ENCODE measurements around the gene MAPKAP1.

The MAPKAP1 gene

GRCh38 chr9:125681657-125682056, 25.4 kb downstream of the MAPKAP1 start:
- no peak for ATAC-seq (ENCODE audit: insufficient read depth, low read depth)
- H2AFZ ChIP-seq (ENCODE audit: low read depth, low read length): no peak overlapping the region
- H3K4me2 ChIP-seq (ENCODE audit: insufficient read depth, low read length): no peak overlapping the region
- H3K9me3 ChIP-seq (ENCODE audit: insufficient read depth, low read length, severe bottlenecking): no peaks in the 10 kb centered on the region
- H3K9ac ChIP-seq (ENCODE audit: low read depth, low read length): no peak overlapping the region
- no peaks in the 10 kb centered on the region for H3K4me1 ChIP-seq (ENCODE audit: insufficient read depth, low read length)
- H3K79me2 ChIP-seq (ENCODE audit: insufficient read depth, low read length): peaks cover 45% of the 10 kb centered on the region
- no peak overlapping the region for H3K4me3 ChIP-seq (ENCODE audit: low read depth in 1 of 2, low read length in 2 of 2)
- H3K27ac ChIP-seq (ENCODE audit: low read length): no peak overlapping the region
- no peaks in the 10 kb centered on the region for H3K27me3 ChIP-seq (ENCODE audit: insufficient read depth, low read length, poor library complexity)
- H3K36me3 ChIP-seq (ENCODE audit: insufficient read depth, low read length): peaks cover 4% of the 10 kb centered on the region; the same call in 1 of the 2 replicates
- peaks cover 7% of the 10 kb centered on the region; the same call in 1 of the 2 replicates for H4K20me1 ChIP-seq (ENCODE audit: insufficient read depth, low read length)
- no peak for TF ChIP-seq CTCF (IDR thresholded peaks at IDR 0.05; ENCODE audit: borderline replicate concordance, extremely low read depth, low read length, poor library complexity, severe bottlenecking)
- no peak for DNase-seq

- H3K27me3 ChIP-seq (ENCODE audit: insufficient read depth, low read length, poor library complexity): no peaks in the 10 kb centered on the region
- H2AFZ ChIP-seq (ENCODE audit: low read depth, low read length): no peak overlapping the region
- peaks cover 4% of the 10 kb centered on the region; the same call in 1 of the 2 replicates for H3K36me3 ChIP-seq (ENCODE audit: insufficient read depth, low read length)
- DNase-seq (no peak), ATAC-seq (ENCODE audit: insufficient read depth, low read depth) (no peak)
- no peaks in the 10 kb centered on the region for H3K4me1 ChIP-seq (ENCODE audit: insufficient read depth, low read length)
- TF ChIP-seq EZH2 (IDR thresholded peaks at IDR 0.05; ENCODE audit: borderline replicate concordance, low read depth, low read length, severe bottlenecking) (no peak), CTCF (IDR thresholded peaks at IDR 0.05; ENCODE audit: borderline replicate concordance, extremely low read depth, low read length, poor library complexity, severe bottlenecking) (no peak)
- H3K4me2 ChIP-seq (ENCODE audit: insufficient read depth, low read length): no peak overlapping the region
- no peaks in the 10 kb centered on the region for H3K9me3 ChIP-seq (ENCODE audit: insufficient read depth, low read length, severe bottlenecking)
- H3K27ac ChIP-seq (ENCODE audit: low read length): no peak overlapping the region
- peaks cover 46% of the 10 kb centered on the region for H3K79me2 ChIP-seq (ENCODE audit: insufficient read depth, low read length)
- H3K4me3 ChIP-seq (ENCODE audit: low read depth in 1 of 2, low read length in 2 of 2): no peak overlapping the region
- H3K9ac ChIP-seq (ENCODE audit: low read depth, low read length): no peak overlapping the region
- peaks cover 7% of the 10 kb centered on the region; the same call in 1 of the 2 replicates for H4K20me1 ChIP-seq (ENCODE audit: insufficient read depth, low read length)
These were observed 25.9 kb downstream of the MAPKAP1 start for GRCh38 chr9:125681086-125681622.

- no peak overlapping the region for H3K4me3 ChIP-seq (ENCODE audit: low read depth in 1 of 2, low read length in 2 of 2)
- H3K36me3 ChIP-seq (ENCODE audit: insufficient read depth, low read length): peaks cover 4% of the 10 kb centered on the region; the same call in 1 of the 2 replicates
- TF ChIP-seq EZH2 (IDR thresholded peaks at IDR 0.05; ENCODE audit: borderline replicate concordance, low read depth, low read length, severe bottlenecking) (no peak), CTCF (IDR thresholded peaks at IDR 0.05; ENCODE audit: borderline replicate concordance, extremely low read depth, low read length, poor library complexity, severe bottlenecking) (no peak)
- no peaks in the 10 kb centered on the region for H3K27me3 ChIP-seq (ENCODE audit: insufficient read depth, low read length, poor library complexity)
- ATAC-seq (ENCODE audit: insufficient read depth, low read depth): no peak
- H3K79me2 ChIP-seq (ENCODE audit: insufficient read depth, low read length): peaks cover 46% of the 10 kb centered on the region
- no peak overlapping the region for H3K9ac ChIP-seq (ENCODE audit: low read depth, low read length)
- H3K27ac ChIP-seq (ENCODE audit: low read length): no peak overlapping the region
- no peaks in the 10 kb centered on the region for H3K9me3 ChIP-seq (ENCODE audit: insufficient read depth, low read length, severe bottlenecking)
- H4K20me1 ChIP-seq (ENCODE audit: insufficient read depth, low read length): peaks cover 7% of the 10 kb centered on the region; the same call in 1 of the 2 replicates
- no peaks in the 10 kb centered on the region for H3K4me1 ChIP-seq (ENCODE audit: insufficient read depth, low read length)
- no peak overlapping the region for H3K4me2 ChIP-seq (ENCODE audit: insufficient read depth, low read length)
- DNase-seq: no peak
- H2AFZ ChIP-seq (ENCODE audit: low read depth, low read length): no peak overlapping the region
These were observed 26.6 kb downstream of the MAPKAP1 start for GRCh38 chr9:125680445-125680844.

All from DND-41 (cell line).